GM12801 (cell line): ENCODE results near the gene HCAR1.

Experiments
- CTCF ChIP-seq: IDR thresholded peaks from one replicate; pipeline ENCODE4 v1.5.1; 2011; ENCODE audit warnings: control low read depth; ENCODE audit not compliant: insufficient read length; ENCODE audit errors: extremely low read depth

The HCAR1 gene

GRCh38 chr12:122730215-122731014 is at the start of gene HCAR1:
Gene HCAR1 (minus strand): TSS chr12:122730844. CDS start chr12:122730339, 505 bp downstream.
- TF ChIP-seq CTCF: no peak

- no peak for TF ChIP-seq CTCF
Measured at GRCh38 chr12:122757568-122757967, 26.9 kb upstream of the HCAR1 start.

- TF ChIP-seq CTCF: no peak
Measured at GRCh38 chr12:122754790-122755189, 24.1 kb upstream of the HCAR1 start.

GRCh38 chr12:122753319-122753650 is 22.6 kb upstream of the HCAR1 start:
- TF ChIP-seq CTCF: no peak

- no peak for TF ChIP-seq CTCF
Measured at GRCh38 chr12:122752464-122753318, 22.0 kb upstream of the HCAR1 start, which contains the start of gene DENR. Gene DENR (plus strand): TSS chr12:122752824. CDS start chr12:122753702, 878 bp downstream.

- TF ChIP-seq CTCF: no peak
Measured at GRCh38 chr12:122749569-122750332, 19.1 kb upstream of the HCAR1 start.
